DOHH2 (cell line): ENCODE results near the gene IRF2.

Experiments used
- CTCF ChIP-seq: fragments of 200-600 bp; sonication (generic); IDR thresholded peaks from one replicate; pipeline ENCODE4 v1.5.1; 2014; ENCODE audit warnings: antibody characterized with exemption, mild to moderate bottlenecking, low read depth, low read length; ENCODE audit not compliant: poor library complexity, severe bottlenecking
- EZH2phosphoT487 ChIP-seq: fragments of 200-600 bp; sonication (generic); IDR thresholded peaks from 2 replicates; pipeline ENCODE4 v1.6.1; 2017; ENCODE audit warnings: borderline replicate concordance, mild to moderate bottlenecking, antibody characterized with exemption, low read length, moderate library complexity, mixed read lengths

- TF ChIP-seq CTCF (no peak), EZH2phosphoT487 (no peak)
These were observed 125.8 kb downstream of the IRF2 start for GRCh38 chr4:184348311-184349233.
